HepG2 (cell line): ENCODE results near the gene MNX1. TPM values are rescaled to one million over a fixed set of nuclear protein-coding genes. Genes with fewer than 3 reads are reported as not detected.

Source experiments
- AGO2 ChIP-seq: fragments of 200-400 bp; formaldehyde crosslinking; optimal IDR thresholded peaks from 2 replicates; pipeline ENCODE3; 2017; ENCODE audit warnings: mild to moderate bottlenecking, low read depth, low read length, moderate library complexity
- BCL3 ChIP-seq: sonication (generic); formaldehyde crosslinking; IDR thresholded peaks from 2 replicates; pipeline ENCODE4 v1.5.1; 2020; ENCODE audit warnings: mild to moderate bottlenecking, missing genetic modification reagents, moderate library complexity
- CEBPZ ChIP-seq: IDR thresholded peaks from 2 replicates; pipeline ENCODE4 v1.6.1; 2012; ENCODE audit warnings: low read length, improper control_type of control experiment
- HNRNPUL1 ChIP-seq: fragments of 200-400 bp; formaldehyde crosslinking; IDR thresholded peaks from 2 replicates; pipeline ENCODE4 v1.6.1; 2017; ENCODE audit warnings: low read depth, mild to moderate bottlenecking, low read length, moderate library complexity
- SP2 ChIP-seq: sonication (generic); formaldehyde crosslinking; IDR thresholded peaks from 2 replicates; pipeline ENCODE4 v1.5.1; 2020; ENCODE audit warnings: mild to moderate bottlenecking, missing genetic modification reagents
- TFDP2 ChIP-seq: sonication (generic); formaldehyde crosslinking; IDR thresholded peaks from 2 replicates; pipeline ENCODE4 v1.4.0; 2020; ENCODE audit warnings: missing genetic modification reagents
- UBTF ChIP-seq: sonication (generic); formaldehyde crosslinking; IDR thresholded peaks from 2 replicates; pipeline ENCODE4 v1.4.0; 2020; ENCODE audit warnings: mild to moderate bottlenecking, missing genetic modification reagents
- ZFP36 ChIP-seq: fragments of 150-350 bp; IDR thresholded peaks from 2 replicates; pipeline ENCODE4 v1.6.1; 2018; ENCODE audit warnings: borderline replicate concordance, low read length, low read depth; ENCODE audit not compliant: partially characterized antibody
- ZIK1 ChIP-seq: sonication (generic); formaldehyde crosslinking; IDR thresholded peaks from 2 replicates; pipeline ENCODE4 v1.5.0; 2020; ENCODE audit warnings: mild to moderate bottlenecking, low read depth, missing genetic modification reagents, borderline replicate concordance
- ZNF558 ChIP-seq: sonication (generic); formaldehyde crosslinking; IDR thresholded peaks from 2 replicates; pipeline ENCODE4 v1.9.0; 2022; ENCODE audit warnings: mild to moderate bottlenecking, missing genetic modification reagents, borderline replicate concordance
- ZNF564 ChIP-seq: sonication (generic); formaldehyde crosslinking; IDR thresholded peaks from 2 replicates; pipeline ENCODE4 v1.8.1; 2023; ENCODE audit warnings: mild to moderate bottlenecking, missing genetic modification reagents
- ZNF574 ChIP-seq: sonication (generic); formaldehyde crosslinking; IDR thresholded peaks from 2 replicates; pipeline ENCODE4 v1.4.0; 2020; ENCODE audit warnings: missing genetic modification reagents
- ZNF720 ChIP-seq: sonication (generic); formaldehyde crosslinking; IDR thresholded peaks from 2 replicates; pipeline ENCODE4 v1.4.0; 2020; ENCODE audit warnings: missing genetic modification reagents
- polyA plus RNA-seq, 8 experiments: library from polyadenylated mRNA; depleted of rRNA in 3 of 8; stranded (reverse) in 7 of 8; unstranded in 1 of 8; fragments of >200 nt; fragmentation: Illumina TruSeq in 4 of 8; extraction: Trizol in 4 of 8; gene quantifications; 2 replicates each; pipeline versions ENCODE4 v1.2.1 to v1.2.3, GENCODE V29; 2011 to 2016; ENCODE audit warnings: low read depth in 4 of 8, missing spikeins in 1 of 8, mixed read lengths in 1 of 8; ENCODE audit not compliant: insufficient read depth in 1 of 8
- total RNA-seq, 5 experiments: library from RNA; depleted of rRNA; stranded (reverse); fragments of >200 nt; fragmentation: Illumina TruSeq; extraction: Trizol; gene quantifications; 2 replicates each; pipeline ENCODE4 v1.2.3, GENCODE V29; 2016; ENCODE audit warnings: low read depth in 1 of 5

MNX1 gene
- total and polyA plus RNA-seq, 2 of the 13 experiments (the other 11 are each of a cell fraction or from before 2014, with no cell fraction given), result 0.94 to 6.1 TPM

- peak; percentile 50; the same call in 1 of the 2 replicates for TF ChIP-seq UBTF (CRISPR knock-in tag)
- TF ChIP-seq ZFP36, result no peak
- peak; percentile 60; the same call in 1 of the 2 replicates for TF ChIP-seq SP2 (CRISPR knock-in tag)
- no peak for TF ChIP-seq HNRNPUL1
- no peak for TF ChIP-seq CEBPZ
- TF ChIP-seq ZNF574 (CRISPR knock-in tag), result peak; percentile 39; the same call in 1 of the 2 replicates
- peak; percentile 36; the same call in 1 of the 2 replicates for TF ChIP-seq ZNF558 (CRISPR knock-in tag)
- no peak for TF ChIP-seq BCL3 (CRISPR knock-in tag)
- no peak; the same call in 1 of the 2 replicates for TF ChIP-seq ZNF564
- TF ChIP-seq ZNF720 (CRISPR knock-in tag), result no peak
- TF ChIP-seq ZIK1 (CRISPR knock-in tag), result no peak
- TF ChIP-seq AGO2, result peak; percentile 45
- TF ChIP-seq TFDP2 (CRISPR knock-in tag), result no peak
Measured at GRCh38 chr7:157010588-157011332, at the start of gene MNX1 (continued).
